ENCODE data around the gene RGCC. TPM values are rescaled to one million over a fixed set of nuclear protein-coding genes. Genes with fewer than 3 reads are reported as not detected.

The RGCC gene
- total RNA-seq, 1 experiment from 2014 or later = 2.6 TPM

- Histone ChIP-seq H3K79me2 (ENCODE audit: low read length) (no peaks in the 10 kb centered on the region), H3K9me3 (ENCODE audit: low read length) (no peaks in the 10 kb centered on the region), H3K27ac (ENCODE audit: low read length) (no peak overlapping the region), H3K4me3 (ENCODE audit: low read length) (no peak overlapping the region), H4K20me1 (ENCODE audit: low read length) (no peaks in the 10 kb centered on the region), H3K9ac (ENCODE audit: low read length) (no peak overlapping the region), H2AFZ (ENCODE audit: low read length) (no peak overlapping the region), H3K4me1 (ENCODE audit: insufficient read depth, low read length) (no peaks in the 10 kb centered on the region), H3F3A (ENCODE audit: low read length, unreplicated experiment) (no peaks in the 10 kb centered on the region), H3K27me3 (ENCODE audit: low read length) (no peaks in the 10 kb centered on the region), H3K4me2 (ENCODE audit: low read length) (no peak overlapping the region), H3K36me3 (ENCODE audit: low read depth, low read length) (no peaks in the 10 kb centered on the region), H3K9me2 (replicated peaks; ENCODE audit: low read length) (no peaks in the 10 kb centered on the region)
- intact Hi-C loops (cut with micrococcal nuclease) = loop anchor here (10.0 kb wide), 1 partner anchor 697 kb away; no protein-coding TSS in a partner anchor
- BruUV-seq (replicated peaks) = no TSS peak
- TF ChIP-seq CTCF (conservative IDR thresholded peaks at IDR 0.05; ENCODE audit: low read depth, low read length) = no peak
- TF ChIP-seq EZH2phosphoT487 (IDR thresholded peaks at IDR 0.05; ENCODE audit: borderline replicate concordance, low read length) = no peak
- no peak for TF ChIP-seq EZH2 (IDR thresholded peaks at IDR 0.05; ENCODE audit: low read length, unreplicated experiment)
- POLR2A ChIA-PET (ENCODE audit: unreplicated experiment) = no interaction called here
- DNase-seq (no peak), ATAC-seq (no peak)
- CTCF ChIA-PET = no interaction called here
These were observed 39.3 kb upstream of the RGCC start for GRCh38 chr13:41418027-41418426.

GRCh38 chr13:41418731-41419130, 38.6 kb upstream of the RGCC start:
- Histone ChIP-seq H3K4me2 (ENCODE audit: low read length) (no peak overlapping the region), H3K9ac (ENCODE audit: low read length) (no peak overlapping the region), H3K79me2 (ENCODE audit: low read length) (no peaks in the 10 kb centered on the region), H3K36me3 (ENCODE audit: low read depth, low read length) (no peaks in the 10 kb centered on the region), H4K20me1 (ENCODE audit: low read length) (no peaks in the 10 kb centered on the region), H3F3A (ENCODE audit: low read length, unreplicated experiment) (no peaks in the 10 kb centered on the region), H3K9me2 (replicated peaks; ENCODE audit: low read length) (no peaks in the 10 kb centered on the region), H3K9me3 (ENCODE audit: low read length) (no peaks in the 10 kb centered on the region), H3K27ac (ENCODE audit: low read length) (no peak overlapping the region), H3K27me3 (ENCODE audit: low read length) (no peaks in the 10 kb centered on the region), H3K4me3 (ENCODE audit: low read length) (no peak overlapping the region), H2AFZ (ENCODE audit: low read length) (no peak overlapping the region), H3K4me1 (ENCODE audit: insufficient read depth, low read length) (no peaks in the 10 kb centered on the region)
- ATAC-seq (no peak), DNase-seq (no peak)
- TF ChIP-seq EZH2 (IDR thresholded peaks at IDR 0.05; ENCODE audit: low read length, unreplicated experiment) = no peak
- no peak for TF ChIP-seq EZH2phosphoT487 (IDR thresholded peaks at IDR 0.05; ENCODE audit: borderline replicate concordance, low read length)
- TF ChIP-seq CTCF (conservative IDR thresholded peaks at IDR 0.05; ENCODE audit: low read depth, low read length) = no peak
- BruUV-seq (replicated peaks) = no TSS peak
- intact Hi-C loops (cut with micrococcal nuclease) = loop anchor here (10.0 kb wide), 1 partner anchor 696 kb away; no protein-coding TSS in a partner anchor
- ChIA-PET POLR2A (ENCODE audit: unreplicated experiment) (no interaction called here), CTCF (no interaction called here)

GRCh38 chr13:41419206-41419605, 38.1 kb upstream of the RGCC start:
- H3F3A ChIP-seq (ENCODE audit: low read length, unreplicated experiment) = no peaks in the 10 kb centered on the region
- H3K4me3 ChIP-seq (ENCODE audit: low read length) = no peak overlapping the region
- no peak overlapping the region for H3K9ac ChIP-seq (ENCODE audit: low read length)
- H4K20me1 ChIP-seq (ENCODE audit: low read length) = no peaks in the 10 kb centered on the region
- ChIA-PET POLR2A (ENCODE audit: unreplicated experiment) (no interaction called here), CTCF (no interaction called here)
- no TSS peak for BruUV-seq (replicated peaks)
- no peak overlapping the region for H2AFZ ChIP-seq (ENCODE audit: low read length)
- no peaks in the 10 kb centered on the region for H3K4me1 ChIP-seq (ENCODE audit: insufficient read depth, low read length)
- no peaks in the 10 kb centered on the region for H3K36me3 ChIP-seq (ENCODE audit: low read depth, low read length)
- no peak overlapping the region for H3K27ac ChIP-seq (ENCODE audit: low read length)
- intact Hi-C loops (cut with micrococcal nuclease) = loop anchor here (10.0 kb wide), 1 partner anchor 696 kb away; no protein-coding TSS in a partner anchor
- no peaks in the 10 kb centered on the region for H3K79me2 ChIP-seq (ENCODE audit: low read length)
- H3K4me2 ChIP-seq (ENCODE audit: low read length) = no peak overlapping the region
- no peaks in the 10 kb centered on the region for H3K9me2 ChIP-seq (replicated peaks; ENCODE audit: low read length)
- no peak for DNase-seq
- H3K9me3 ChIP-seq (ENCODE audit: low read length) = no peaks in the 10 kb centered on the region
- TF ChIP-seq EZH2 (IDR thresholded peaks at IDR 0.05; ENCODE audit: low read length, unreplicated experiment) (no peak), EZH2phosphoT487 (IDR thresholded peaks at IDR 0.05; ENCODE audit: borderline replicate concordance, low read length) (no peak), CTCF (conservative IDR thresholded peaks at IDR 0.05; ENCODE audit: low read depth, low read length) (no peak)
- H3K27me3 ChIP-seq (ENCODE audit: low read length) = no peaks in the 10 kb centered on the region
- no peak for ATAC-seq

Measured in PC-3 (cell line).